Fibroblast of pulmonary artery (primary cell): Measurements from ENCODE around the gene CARM1.
"Not testable (repeated sequence)": the region's sequence is repeated elsewhere in the genome, so short reads cannot be mapped to it uniquely, and the experiment has no call there.

Source experiments
- DNase-seq: peaks from one replicate; pipeline ENCODE4 v3.0.0-alpha.2; 2010; ENCODE audit warnings: low read depth
- H3K4me3 ChIP-seq: replicated peaks from 2 replicates; pipeline ENCODE4 v1.5.1; 2011; ENCODE audit warnings: low read depth, mild to moderate bottlenecking, control low read depth, low read length, moderate library complexity
- CTCF ChIP-seq: IDR thresholded peaks from 2 replicates; pipeline ENCODE4 v1.5.1; 2011; ENCODE audit warnings: mild to moderate bottlenecking, control low read depth, low read length, inconsistent platforms; ENCODE audit errors: missing control alignments

The CARM1 gene

GRCh38 chr19:10836479-10837330 lies 34.6 kb upstream of the CARM1 start:
- TF ChIP-seq CTCF, result no peak
- peak; percentile 90 for DNase-seq
- peak overlapping the region; percentile 77 for H3K4me3 ChIP-seq

GRCh38 chr19:10837649-10838048 lies 33.7 kb upstream of the CARM1 start:
- H3K4me3 ChIP-seq, DNase-seq: not testable (repeated sequence)

GRCh38 chr19:10838377-10838776 lies 33.0 kb upstream of the CARM1 start:
- DNase-seq, result no peak
- H3K4me3 ChIP-seq, result no peak overlapping the region
- TF ChIP-seq CTCF, result no peak

- TF ChIP-seq CTCF, result no peak
- no peak for DNase-seq
- H3K4me3 ChIP-seq, result no peak overlapping the region
Observed at GRCh38 chr19:10839114-10840050, 32.0 kb upstream of the CARM1 start.

GRCh38 chr19:10842788-10843187 lies 28.6 kb upstream of the CARM1 start:
- TF ChIP-seq CTCF, result no peak
- H3K4me3 ChIP-seq, result no peak overlapping the region
- no peak for DNase-seq

- no peak for DNase-seq
- TF ChIP-seq CTCF, result no peak
- H3K4me3 ChIP-seq, result no peak overlapping the region
Observed at GRCh38 chr19:10846500-10847202, 24.7 kb upstream of the CARM1 start.
